Measurements from ENCODE around the gene GNB1.

GRCh38 chr1:1893997-1894353, 3.1 kb upstream of the GNB1 start:
- TF ChIP-seq CTCF (IDR thresholded peaks at IDR 0.05; ENCODE audit: poor library complexity) = no peak
- no peak for TF ChIP-seq EZH2 (IDR thresholded peaks at IDR 0.05; ENCODE audit: borderline replicate concordance)
- TF ChIP-seq EZH2phosphoT487 (IDR thresholded peaks at IDR 0.05; ENCODE audit: low read depth, severe bottlenecking, unreplicated experiment) = no peak
